Upper lobe of left lung (tissue), 4 donors: Measurements from ENCODE around the gene DPH2.

Experiments used
- POLR2AphosphoS5 ChIP-seq, 2 donors: sonication (generic); formaldehyde crosslinking; IDR thresholded peaks; one replicate each; pipeline ENCODE4 v1.5.1; 2017; ENCODE audit warnings: antibody characterized with exemption in 2 of 2
- TF ChIP-seq, protein P1 (sequence below), 6 experiments: fragments of 450-650 bp in 4 of 6; fragments of 200-600 bp in 2 of 6; sonication (generic) in 2 of 6; IDR thresholded peaks; one replicate each; pipeline ENCODE4 v1.5.1; 2016 to 2019; ENCODE audit warnings: antibody characterized with exemption in 6 of 6

DNA sequence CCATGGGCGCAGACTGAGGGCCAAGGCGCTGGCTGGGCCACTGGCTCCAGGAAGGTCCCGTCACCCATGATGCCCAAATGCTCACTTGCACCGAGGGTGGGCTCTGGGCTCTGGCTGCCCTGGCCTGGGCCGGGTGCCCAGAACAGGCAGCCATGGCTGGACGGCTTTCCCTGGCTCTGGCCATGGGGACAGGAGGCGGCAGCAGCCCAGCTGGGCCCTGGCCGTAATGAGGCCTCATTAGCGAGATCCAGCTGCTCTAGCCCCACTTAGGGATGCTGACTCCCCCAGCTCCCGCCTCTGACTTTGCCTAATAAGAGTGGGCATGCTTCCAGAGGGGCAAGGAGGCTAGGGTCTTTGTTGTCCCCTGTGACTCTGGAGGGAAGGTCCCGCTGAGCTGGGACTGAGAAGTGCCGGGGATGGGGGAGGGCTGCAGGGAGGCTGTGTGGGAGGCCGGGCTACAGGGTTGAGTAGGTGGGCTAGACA is 49.7 kb downstream of the DPH2 start:
- TF ChIP-seq, protein P1, sequence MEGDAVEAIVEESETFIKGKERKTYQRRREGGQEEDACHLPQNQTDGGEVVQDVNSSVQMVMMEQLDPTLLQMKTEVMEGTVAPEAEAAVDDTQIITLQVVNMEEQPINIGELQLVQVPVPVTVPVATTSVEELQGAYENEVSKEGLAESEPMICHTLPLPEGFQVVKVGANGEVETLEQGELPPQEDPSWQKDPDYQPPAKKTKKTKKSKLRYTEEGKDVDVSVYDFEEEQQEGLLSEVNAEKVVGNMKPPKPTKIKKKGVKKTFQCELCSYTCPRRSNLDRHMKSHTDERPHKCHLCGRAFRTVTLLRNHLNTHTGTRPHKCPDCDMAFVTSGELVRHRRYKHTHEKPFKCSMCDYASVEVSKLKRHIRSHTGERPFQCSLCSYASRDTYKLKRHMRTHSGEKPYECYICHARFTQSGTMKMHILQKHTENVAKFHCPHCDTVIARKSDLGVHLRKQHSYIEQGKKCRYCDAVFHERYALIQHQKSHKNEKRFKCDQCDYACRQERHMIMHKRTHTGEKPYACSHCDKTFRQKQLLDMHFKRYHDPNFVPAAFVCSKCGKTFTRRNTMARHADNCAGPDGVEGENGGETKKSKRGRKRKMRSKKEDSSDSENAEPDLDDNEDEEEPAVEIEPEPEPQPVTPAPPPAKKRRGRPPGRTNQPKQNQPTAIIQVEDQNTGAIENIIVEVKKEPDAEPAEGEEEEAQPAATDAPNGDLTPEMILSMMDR (IDR thresholded peaks at IDR 0.05): no peak
- no peak for TF ChIP-seq POLR2AphosphoS5 (IDR thresholded peaks at IDR 0.05)
